Esophagus muscularis mucosa (tissue), 4 donors: ENCODE results near the gene LSM3.

Experiments
- EP300 ChIP-seq: sonication (generic); formaldehyde crosslinking; IDR thresholded peaks from one replicate; pipeline ENCODE4 v1.6.1; 2017; ENCODE audit warnings: antibody characterized with exemption
- POLR2A ChIP-seq: fragments of 450-650 bp; IDR thresholded peaks from one replicate; pipeline ENCODE4 v1.6.1; 2017; ENCODE audit warnings: antibody characterized with exemption, moderate library complexity, mild to moderate bottlenecking, low read depth
- POLR2AphosphoS5 ChIP-seq, 2 donors: sonication (generic); formaldehyde crosslinking; IDR thresholded peaks; one replicate each; pipeline ENCODE4 v1.6.1; 2017; ENCODE audit warnings: antibody characterized with exemption in 2 of 2
- TF ChIP-seq, protein P1 (sequence below), 3 experiments: fragments of 200-600 bp in 2 of 3; fragments of 450-650 bp in 1 of 3; sonication (generic) in 2 of 3; IDR thresholded peaks; one replicate each; pipeline ENCODE4 v1.5.1; 2017 to 2019; ENCODE audit warnings: antibody characterized with exemption in 3 of 3, mild to moderate bottlenecking in 2 of 3, moderate library complexity in 1 of 3

DNA sequence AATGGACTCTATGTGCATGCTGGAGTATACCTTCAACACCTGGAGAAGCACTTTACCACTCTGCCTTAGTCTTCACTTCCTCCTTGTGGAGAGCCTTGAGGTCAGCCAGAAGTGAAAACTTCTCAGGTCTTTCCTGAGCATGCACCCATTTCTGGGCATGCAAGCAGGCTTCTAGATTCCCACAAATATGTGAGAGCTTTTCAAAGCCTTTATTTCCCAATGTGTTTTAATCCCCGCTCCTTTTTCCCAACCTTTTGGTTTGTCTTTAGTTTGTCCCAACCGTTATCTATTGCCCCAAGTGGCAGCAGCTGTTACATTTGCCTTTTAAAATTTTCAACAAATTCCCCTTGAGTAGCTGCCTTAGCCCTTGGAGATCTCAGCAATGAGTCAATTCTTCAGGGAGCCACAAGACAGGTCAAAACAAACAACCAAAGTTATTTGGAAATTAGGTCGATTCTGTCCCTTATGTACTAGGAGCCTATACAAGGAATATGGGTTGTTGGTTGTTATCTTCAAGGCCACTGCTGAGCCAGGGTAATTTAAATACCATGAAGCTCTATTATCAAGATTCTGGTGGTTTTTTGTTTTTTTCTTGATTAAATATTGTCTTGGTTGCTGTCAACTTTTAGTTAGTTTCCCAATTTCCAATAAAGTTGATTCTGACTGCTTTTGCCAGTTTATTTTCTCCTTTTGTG, 44.4 kb downstream of the LSM3 start:
- TF ChIP-seq, protein P1, sequence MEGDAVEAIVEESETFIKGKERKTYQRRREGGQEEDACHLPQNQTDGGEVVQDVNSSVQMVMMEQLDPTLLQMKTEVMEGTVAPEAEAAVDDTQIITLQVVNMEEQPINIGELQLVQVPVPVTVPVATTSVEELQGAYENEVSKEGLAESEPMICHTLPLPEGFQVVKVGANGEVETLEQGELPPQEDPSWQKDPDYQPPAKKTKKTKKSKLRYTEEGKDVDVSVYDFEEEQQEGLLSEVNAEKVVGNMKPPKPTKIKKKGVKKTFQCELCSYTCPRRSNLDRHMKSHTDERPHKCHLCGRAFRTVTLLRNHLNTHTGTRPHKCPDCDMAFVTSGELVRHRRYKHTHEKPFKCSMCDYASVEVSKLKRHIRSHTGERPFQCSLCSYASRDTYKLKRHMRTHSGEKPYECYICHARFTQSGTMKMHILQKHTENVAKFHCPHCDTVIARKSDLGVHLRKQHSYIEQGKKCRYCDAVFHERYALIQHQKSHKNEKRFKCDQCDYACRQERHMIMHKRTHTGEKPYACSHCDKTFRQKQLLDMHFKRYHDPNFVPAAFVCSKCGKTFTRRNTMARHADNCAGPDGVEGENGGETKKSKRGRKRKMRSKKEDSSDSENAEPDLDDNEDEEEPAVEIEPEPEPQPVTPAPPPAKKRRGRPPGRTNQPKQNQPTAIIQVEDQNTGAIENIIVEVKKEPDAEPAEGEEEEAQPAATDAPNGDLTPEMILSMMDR (IDR thresholded peaks at IDR 0.05), result no peak
- TF ChIP-seq EP300 (no peak), POLR2A (no peak), POLR2AphosphoS5 (IDR thresholded peaks at IDR 0.05) (no peak)
